Trophoblast cell (in vitro differentiated cells and primary cell): ENCODE measurements around the gene SLC25A10.

Source experiments
- DNase-seq, 2 donors: peaks; one replicate each; pipeline ENCODE4 v3.0.0-alpha.2; 2016
- H2AFZ ChIP-seq: 2 replicates; pipeline ENCODE4 v1.6.1; 2013; ENCODE audit warnings: low read length, moderate library complexity, mild to moderate bottlenecking; ENCODE audit not compliant: insufficient read depth, poor library complexity
- H2AK5ac ChIP-seq: 2 replicates; pipeline ENCODE4 v1.6.1; 2013; ENCODE audit warnings: mild to moderate bottlenecking, low read length
- H2BK120ac ChIP-seq: 2 replicates; pipeline ENCODE4 v1.6.1; 2013; ENCODE audit warnings: low read length, mild to moderate bottlenecking, moderate library complexity; ENCODE audit not compliant: insufficient read depth, poor library complexity
- H2BK12ac ChIP-seq: 2 replicates; pipeline ENCODE4 v1.6.1; 2013; ENCODE audit warnings: mild to moderate bottlenecking, low read length, moderate library complexity
- H2BK5ac ChIP-seq: 2 replicates; pipeline ENCODE4 v1.6.1; 2013; ENCODE audit warnings: low read length, low read depth, moderate library complexity, mild to moderate bottlenecking; ENCODE audit not compliant: poor library complexity
- H3K14ac ChIP-seq: 2 replicates; pipeline ENCODE4 v1.6.1; 2013; ENCODE audit warnings: mild to moderate bottlenecking, low read length
- H3K18ac ChIP-seq: 2 replicates; pipeline ENCODE4 v1.6.1; 2013; ENCODE audit warnings: mild to moderate bottlenecking, low read length
- H3K23ac ChIP-seq: 2 replicates; pipeline ENCODE4 v1.6.1; 2013; ENCODE audit warnings: low read length
- H3K27ac ChIP-seq: 2 replicates; pipeline ENCODE4 v1.5.1; 2013; ENCODE audit warnings: low read depth, mild to moderate bottlenecking, inconsistent platforms, low read length, moderate library complexity
- H3K27me3 ChIP-seq: 2 replicates; pipeline ENCODE4 v1.6.1; 2013; ENCODE audit warnings: inconsistent platforms, mild to moderate bottlenecking, low read length, moderate library complexity; ENCODE audit not compliant: insufficient read depth
- H3K36me3 ChIP-seq, 2 experiments: 1 replicate in 1 of 2; 2 replicates in 1 of 2; pipeline ENCODE4 v1.6.1; 2013; ENCODE audit warnings: low read length in 2 of 2, mild to moderate bottlenecking in 2 of 2, moderate library complexity in 1 of 2; ENCODE audit not compliant: insufficient read depth in 2 of 2, control insufficient read depth in 1 of 2
- H3K4ac ChIP-seq: 2 replicates; pipeline ENCODE4 v1.6.1; 2013; ENCODE audit warnings: low read depth, mild to moderate bottlenecking, low read length, moderate library complexity
- H3K4me1 ChIP-seq, 2 experiments: 1 replicate in 1 of 2; 2 replicates in 1 of 2; pipeline ENCODE4 v1.6.1; 2013; ENCODE audit warnings: low read length in 2 of 2, mild to moderate bottlenecking in 2 of 2, moderate library complexity in 1 of 2; ENCODE audit not compliant: insufficient read depth in 2 of 2, control insufficient read depth in 1 of 2
- H3K4me2 ChIP-seq: 2 replicates; pipeline ENCODE4 v1.6.1; 2013; ENCODE audit warnings: inconsistent platforms, mild to moderate bottlenecking, low read length, moderate library complexity
- H3K4me3 ChIP-seq: 2 replicates; pipeline ENCODE4 v1.5.1; 2013; ENCODE audit warnings: mild to moderate bottlenecking, low read depth, low read length, inconsistent platforms
- H3K79me1 ChIP-seq: one replicate; pipeline ENCODE4 v1.6.1; 2013; ENCODE audit warnings: low read length
- H3K79me2 ChIP-seq: 2 replicates; pipeline ENCODE4 v1.6.1; 2013; ENCODE audit warnings: low read length, mild to moderate bottlenecking; ENCODE audit not compliant: control insufficient read depth, insufficient read depth, poor library complexity
- H3K9ac ChIP-seq: 2 replicates; pipeline ENCODE4 v1.6.1; 2013; ENCODE audit warnings: mild to moderate bottlenecking, low read length
- H3K9me3 ChIP-seq: 2 replicates; pipeline ENCODE4 v1.6.1; 2013; ENCODE audit warnings: low read depth, mild to moderate bottlenecking, control low read depth, inconsistent platforms, low read length; ENCODE audit not compliant: insufficient read depth
- H4K12ac ChIP-seq: 2 replicates; pipeline ENCODE4 v1.6.1; 2013; ENCODE audit warnings: low read depth, mild to moderate bottlenecking, low read length, moderate library complexity
- H4K8ac ChIP-seq: 2 replicates; pipeline ENCODE4 v1.6.1; 2013; ENCODE audit warnings: low read depth, mild to moderate bottlenecking, low read length, moderate library complexity
- H4K91ac ChIP-seq: one replicate; pipeline ENCODE4 v1.6.1; 2013; ENCODE audit warnings: low read depth, mild to moderate bottlenecking, low read length, moderate library complexity
- WGBS: extraction: QIAGEN DNeasy Blood & Tissue Kit; methylation state at CpG from one replicate; pipeline ENCODE4 v1.1.7; 2013; ENCODE audit warnings: missing lambda C conversion rate; ENCODE audit not compliant: insufficient read length, insufficient coverage; ENCODE audit errors: extremely low coverage; 5-methylcytosine and 5-hydroxymethylcytosine counted together

Gene SLC25A10

DNA sequence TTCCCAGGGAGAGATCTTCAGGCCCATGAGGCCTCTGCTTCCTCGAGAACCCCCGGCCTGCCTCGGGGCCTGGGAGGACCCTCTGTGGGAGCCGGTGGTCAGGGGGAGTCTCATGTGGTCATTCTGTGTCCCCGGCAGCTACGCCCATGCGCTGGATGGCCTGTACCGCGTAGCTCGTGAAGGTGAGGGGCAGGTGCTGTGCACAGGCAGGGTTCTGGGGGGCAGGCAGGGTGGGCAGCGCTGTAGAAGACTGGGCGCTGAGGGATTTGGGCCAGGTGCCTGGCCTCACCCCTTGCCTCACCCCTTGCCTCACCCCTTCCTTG lies 4.6 kb downstream of the SLC25A10 start:
- no peak for DNase-seq
- WGBS = no CpG with 5 or more reads among the region's 12 CpGs
- no peak overlapping the region for H4K91ac ChIP-seq
- peaks cover 13 to 21% of the 10 kb centered on the region in 2 experiments for H3K36me3 ChIP-seq
- no peak overlapping the region for H2AK5ac ChIP-seq
- H3K4me3 ChIP-seq = no peak overlapping the region
- peaks cover 12 to 14% of the 10 kb centered on the region in 2 experiments for H3K4me1 ChIP-seq
- no peaks in the 10 kb centered on the region for H3K9me3 ChIP-seq
- peaks cover 4% of the 10 kb centered on the region for H3K79me1 ChIP-seq
- no peak overlapping the region for H2AFZ ChIP-seq
- H3K27me3 ChIP-seq = no peaks in the 10 kb centered on the region
- no peak overlapping the region for H2BK12ac ChIP-seq
- H3K23ac ChIP-seq = no peak overlapping the region
- no peak overlapping the region for H2BK5ac ChIP-seq
- no peak overlapping the region for H3K27ac ChIP-seq
- peaks cover 5% of the 10 kb centered on the region for H3K79me2 ChIP-seq
- no peak overlapping the region for H4K8ac ChIP-seq
- H3K9ac ChIP-seq = no peak overlapping the region
- H3K4me2 ChIP-seq = no peak overlapping the region
- no peak overlapping the region for H3K4ac ChIP-seq
- H3K14ac ChIP-seq = no peak overlapping the region
- H2BK120ac ChIP-seq = no peak overlapping the region
- no peak overlapping the region for H4K12ac ChIP-seq
- H3K18ac ChIP-seq = no peak overlapping the region

- Histone ChIP-seq H3K79me2 (peaks cover 5% of the 10 kb centered on the region), H3K4me2 (no peak overlapping the region), H3K27ac (no peak overlapping the region), H2AK5ac (no peak overlapping the region), H4K12ac (no peak overlapping the region), H4K91ac (no peak overlapping the region), H2BK120ac (no peak overlapping the region), H3K79me1 (peaks cover 4% of the 10 kb centered on the region), H3K27me3 (no peaks in the 10 kb centered on the region), H3K4ac (no peak overlapping the region), H3K23ac (no peak overlapping the region), H2BK5ac (no peak overlapping the region), H3K14ac (no peak overlapping the region), H3K9me3 (no peaks in the 10 kb centered on the region), H4K8ac (no peak overlapping the region), H2BK12ac (no peak overlapping the region), H3K18ac (no peak overlapping the region), H3K36me3 (peaks cover 13 to 21% of the 10 kb centered on the region in 2 experiments), H3K4me3 (no peak overlapping the region), H3K9ac (no peak overlapping the region), H3K4me1 (peaks cover 13% of the 10 kb centered on the region in 2 experiments), H2AFZ (no peak overlapping the region)
- WGBS = no CpG with 5 or more reads among the region's 25 CpGs
- no peak for DNase-seq
Observed at GRCh38 chr17:81717049-81717765, 5.1 kb downstream of the SLC25A10 start.

- Histone ChIP-seq H3K4me2 (no peak overlapping the region), H2BK5ac (no peak overlapping the region), H3K27ac (no peak overlapping the region), H4K8ac (no peak overlapping the region), H3K4me3 (no peak overlapping the region), H2BK12ac (no peak overlapping the region), H4K12ac (no peak overlapping the region), H2AK5ac (no peak overlapping the region), H3K27me3 (no peaks in the 10 kb centered on the region), H3K14ac (no peak overlapping the region), H3K4me1 (peaks cover 14 to 15% of the 10 kb centered on the region in 2 experiments), H2AFZ (no peak overlapping the region), H3K79me1 (no peaks in the 10 kb centered on the region), H3K4ac (no peak overlapping the region), H3K18ac (no peak overlapping the region), H3K9me3 (no peaks in the 10 kb centered on the region), H3K23ac (no peak overlapping the region), H3K79me2 (peaks cover 2% of the 10 kb centered on the region), H3K9ac (no peak overlapping the region), H3K36me3 (peaks cover 13 to 21% of the 10 kb centered on the region in 2 experiments), H2BK120ac (no peak overlapping the region), H4K91ac (no peak overlapping the region)
- no CpG with 5 or more reads among the region's 9 CpGs for WGBS
- DNase-seq = no peak
Observed at GRCh38 chr17:81717766-81718089, 5.6 kb downstream of the SLC25A10 start.

- DNase-seq = no peak
- H2BK5ac ChIP-seq = no peak overlapping the region
Observed at GRCh38 chr17:81719410-81720266, 7.6 kb downstream of the SLC25A10 start.

More at GRCh38 chr17:81719410-81720266, 7.6 kb downstream of the SLC25A10 start:
- H4K12ac ChIP-seq = no peak overlapping the region
- no peaks in the 10 kb centered on the region for H3K79me1 ChIP-seq
- no peak overlapping the region for H2AFZ ChIP-seq
- H3K4me1 ChIP-seq = peaks cover 4% of the 10 kb centered on the region in 2 experiments
- no peak overlapping the region for H3K4me2 ChIP-seq
- no peak overlapping the region for H2AK5ac ChIP-seq
- no peaks in the 10 kb centered on the region for H3K79me2 ChIP-seq
- H3K27ac ChIP-seq = no peak overlapping the region
- H3K36me3 ChIP-seq = peaks cover 13 to 21% of the 10 kb centered on the region in 2 experiments
- no peak overlapping the region for H3K18ac ChIP-seq
- H3K14ac ChIP-seq = no peak overlapping the region
- no peak overlapping the region for H3K4ac ChIP-seq
- H2BK120ac ChIP-seq = no peak overlapping the region
- H4K8ac ChIP-seq = no peak overlapping the region
- H3K4me3 ChIP-seq = no peak overlapping the region
- no peak overlapping the region for H3K23ac ChIP-seq
- H3K9me3 ChIP-seq = no peaks in the 10 kb centered on the region
- no peak overlapping the region for H2BK12ac ChIP-seq
- no peak overlapping the region for H3K9ac ChIP-seq
- H3K27me3 ChIP-seq = no peaks in the 10 kb centered on the region
- no CpG with 5 or more reads among the region's 33 CpGs for WGBS
- no peak overlapping the region for H4K91ac ChIP-seq
